Upper lobe of left lung (tissue), 4 donors: Measurements from ENCODE around the gene PRLR.

ENCODE experiments used
- POLR2A ChIP-seq, 4 donors: fragments of 450-650 bp; IDR thresholded peaks; one replicate each; pipeline ENCODE4 v1.5.1; 2016 to 2017; ENCODE audit warnings: antibody characterized with exemption in 4 of 4, mild to moderate bottlenecking in 2 of 4
- TF ChIP-seq, protein P1 (sequence below), 6 experiments: fragments of 450-650 bp in 4 of 6; fragments of 200-600 bp in 2 of 6; sonication (generic) in 2 of 6; IDR thresholded peaks; one replicate each; pipeline ENCODE4 v1.5.1; 2016 to 2019; ENCODE audit warnings: antibody characterized with exemption in 6 of 6

DNA sequence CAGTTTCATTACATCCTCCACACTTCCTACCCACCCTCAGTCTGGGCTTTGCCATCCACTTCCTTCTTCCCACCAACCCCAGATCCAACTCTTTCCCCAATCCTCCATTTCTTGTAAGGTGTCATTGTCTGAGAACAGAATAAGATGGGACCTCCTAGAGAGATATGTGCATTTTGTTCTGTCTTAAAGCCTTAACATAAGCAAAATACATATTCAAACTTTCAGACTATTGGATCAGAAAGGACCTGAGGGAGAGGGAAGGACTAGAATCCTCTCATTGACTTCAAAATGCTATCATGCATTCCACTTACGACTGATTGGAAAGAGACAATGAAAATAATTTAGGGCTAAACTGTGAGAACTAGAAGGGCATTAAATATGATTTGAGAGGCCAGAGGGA is 225.5 kb downstream of the PRLR start:
- TF ChIP-seq, protein P1, sequence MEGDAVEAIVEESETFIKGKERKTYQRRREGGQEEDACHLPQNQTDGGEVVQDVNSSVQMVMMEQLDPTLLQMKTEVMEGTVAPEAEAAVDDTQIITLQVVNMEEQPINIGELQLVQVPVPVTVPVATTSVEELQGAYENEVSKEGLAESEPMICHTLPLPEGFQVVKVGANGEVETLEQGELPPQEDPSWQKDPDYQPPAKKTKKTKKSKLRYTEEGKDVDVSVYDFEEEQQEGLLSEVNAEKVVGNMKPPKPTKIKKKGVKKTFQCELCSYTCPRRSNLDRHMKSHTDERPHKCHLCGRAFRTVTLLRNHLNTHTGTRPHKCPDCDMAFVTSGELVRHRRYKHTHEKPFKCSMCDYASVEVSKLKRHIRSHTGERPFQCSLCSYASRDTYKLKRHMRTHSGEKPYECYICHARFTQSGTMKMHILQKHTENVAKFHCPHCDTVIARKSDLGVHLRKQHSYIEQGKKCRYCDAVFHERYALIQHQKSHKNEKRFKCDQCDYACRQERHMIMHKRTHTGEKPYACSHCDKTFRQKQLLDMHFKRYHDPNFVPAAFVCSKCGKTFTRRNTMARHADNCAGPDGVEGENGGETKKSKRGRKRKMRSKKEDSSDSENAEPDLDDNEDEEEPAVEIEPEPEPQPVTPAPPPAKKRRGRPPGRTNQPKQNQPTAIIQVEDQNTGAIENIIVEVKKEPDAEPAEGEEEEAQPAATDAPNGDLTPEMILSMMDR (IDR thresholded peaks at IDR 0.05) = no peak
- TF ChIP-seq POLR2A (IDR thresholded peaks at IDR 0.05) = no peak
